HFF-Myc (cell line): ENCODE results near the gene FBLN1.
"Not testable (repeated sequence)": the region's sequence is repeated elsewhere in the genome, so short reads cannot be mapped to it uniquely, and the experiment has no call there.

Experiments
- DNase-seq: peaks from one replicate; pipeline ENCODE4 v3.0.0-alpha.2; 2011; ENCODE audit warnings: low read depth; ENCODE audit errors: extremely low read depth
- H3K4me3 ChIP-seq: replicated peaks from 2 replicates; pipeline ENCODE4 v1.5.1; 2011; ENCODE audit warnings: low read depth, mild to moderate bottlenecking, control low read depth, low read length
- CTCF ChIP-seq: IDR thresholded peaks from 2 replicates; pipeline ENCODE4 v1.5.1; 2012; ENCODE audit warnings: mild to moderate bottlenecking, low read depth, low read length, control low read depth; ENCODE audit errors: missing control alignments

The FBLN1 gene

GRCh38 chr22:45616432-45616831 lies 113.7 kb downstream of the FBLN1 start:
- no peak overlapping the region for H3K4me3 ChIP-seq
- no peak for DNase-seq
- TF ChIP-seq CTCF = no peak

GRCh38 chr22:45617948-45618347 lies 115.3 kb downstream of the FBLN1 start:
- no peak for DNase-seq
- no peak for TF ChIP-seq CTCF
- no peak overlapping the region for H3K4me3 ChIP-seq

- no peak overlapping the region for H3K4me3 ChIP-seq
- no peak for TF ChIP-seq CTCF
- no peak for DNase-seq
Measured at GRCh38 chr22:45620706-45621105, 118.0 kb downstream of the FBLN1 start.

GRCh38 chr22:45621836-45622600 lies 119.3 kb downstream of the FBLN1 start:
- TF ChIP-seq CTCF = no peak
- no peak for DNase-seq
- H3K4me3 ChIP-seq = no peak overlapping the region

GRCh38 chr22:45623464-45624145 lies 120.9 kb downstream of the FBLN1 start:
- not testable (repeated sequence) for H3K4me3 ChIP-seq, DNase-seq

- DNase-seq = no peak
- H3K4me3 ChIP-seq = no peak overlapping the region
- TF ChIP-seq CTCF = no peak
Measured at GRCh38 chr22:45626198-45626651, 123.5 kb downstream of the FBLN1 start.

GRCh38 chr22:45627489-45628233 lies 125.0 kb downstream of the FBLN1 start:
- TF ChIP-seq CTCF = no peak
- no peak overlapping the region for H3K4me3 ChIP-seq
- DNase-seq = no peak
